NCI-H69 (cell line): Measurements from ENCODE around the gene LAG3.
A peak's percentile ranks its signal among the peaks of the same experiment; 100 is the strongest.

Experiments used
- DNase-seq: peaks from one replicate; lab custom pipeline; 2025; lab: John Stamatoyannopoulos, UW

The LAG3 gene

GRCh38 chr12:6772726-6773589 lies 638 bp downstream of the LAG3 start:
- DNase-seq, result no peak

GRCh38 chr12:6773590-6774351 lies 1.5 kb downstream of the LAG3 start:
- DNase-seq, result no peak

- DNase-seq, result no peak
Measured at GRCh38 chr12:6774499-6775062, 2.3 kb downstream of the LAG3 start.

GRCh38 chr12:6775185-6776174 lies 3.2 kb downstream of the LAG3 start:
- no peak for DNase-seq

GRCh38 chr12:6777386-6777785 lies 5.1 kb downstream of the LAG3 start:
- DNase-seq, result no peak

GRCh38 chr12:6778217-6778573 lies 5.9 kb downstream of the LAG3 start:
- DNase-seq, result no peak

- DNase-seq, result peak; percentile 97
Measured at GRCh38 chr12:6778574-6779550, 6.5 kb downstream of the LAG3 start.

GRCh38 chr12:6779708-6780432 lies 7.5 kb downstream of the LAG3 start:
- DNase-seq, result no peak

- no peak for DNase-seq
Measured at GRCh38 chr12:6780573-6780972, 8.3 kb downstream of the LAG3 start.

- no peak for DNase-seq
Measured at GRCh38 chr12:6782119-6782518, 9.8 kb downstream of the LAG3 start.

GRCh38 chr12:6782850-6783566 lies 10.7 kb downstream of the LAG3 start:
- no peak for DNase-seq

- no peak for DNase-seq
Measured at GRCh38 chr12:6783828-6784227, 11.5 kb downstream of the LAG3 start.

- no peak for DNase-seq
Measured at GRCh38 chr12:6784296-6784695, 12.0 kb downstream of the LAG3 start.

- DNase-seq, result no peak
Measured at GRCh38 chr12:6784761-6785160, 12.4 kb downstream of the LAG3 start.

- no peak for DNase-seq
Measured at GRCh38 chr12:6786416-6787094, 14.2 kb downstream of the LAG3 start.

- no peak for DNase-seq
Measured at GRCh38 chr12:6787309-6787708, 15.0 kb downstream of the LAG3 start.

- no peak for DNase-seq
Measured at GRCh38 chr12:6788972-6789924, 16.9 kb downstream of the LAG3 start, which contains the start of gene CD4. TSS of gene CD4 (plus strand) at chr12:6789528. CDS start at chr12:6800139, 10,611 bp downstream.
